Hepatocyte (in vitro differentiated cells): Measurements from ENCODE around the gene CES1. TPM values are rescaled to one million over a fixed set of nuclear protein-coding genes. Genes with fewer than 3 reads are reported as not detected.

Source experiments
- DNase-seq: peaks from one replicate; pipeline ENCODE4 v3.0.0-alpha.2; 2016; ENCODE audit warnings: low spot score
- H2AFZ ChIP-seq: fragments of 200-600 bp; sonication (generic); 2 replicates; pipeline ENCODE4 v1.6.0; 2016; ENCODE audit warnings: antibody characterized with exemption, mild to moderate bottlenecking
- H3K27ac ChIP-seq: fragments of 200-600 bp; sonication (generic); 2 replicates; pipeline ENCODE4 v1.5.1; 2016; ENCODE audit warnings: mild to moderate bottlenecking
- H3K27me3 ChIP-seq: fragments of 200-600 bp; sonication (generic); 2 replicates; pipeline ENCODE4 v1.6.1; 2016
- H3K36me3 ChIP-seq: fragments of 200-600 bp; sonication (generic); replicated peaks from 2 replicates; pipeline ENCODE4 v1.5.1; 2016; ENCODE audit warnings: low read depth; ENCODE audit not compliant: insufficient read depth
- H3K4me1 ChIP-seq: fragments of 200-600 bp; sonication (generic); 2 replicates; pipeline ENCODE4 v1.5.1; 2016; ENCODE audit warnings: mild to moderate bottlenecking, moderate library complexity; ENCODE audit not compliant: insufficient read depth
- H3K4me2 ChIP-seq: fragments of 200-600 bp; sonication (generic); 2 replicates; pipeline ENCODE4 v1.6.0; 2016
- H3K4me3 ChIP-seq: fragments of 200-600 bp; sonication (generic); 2 replicates; pipeline ENCODE4 v1.5.1; 2016; ENCODE audit warnings: mild to moderate bottlenecking
- H3K79me2 ChIP-seq: fragments of 200-600 bp; sonication (generic); 2 replicates; pipeline ENCODE4 v1.6.0; 2017; ENCODE audit warnings: mild to moderate bottlenecking
- H3K9me2 ChIP-seq: fragments of 200-600 bp; sonication (generic); replicated peaks from 2 replicates; pipeline ENCODE4 v1.6.0; 2017; ENCODE audit warnings: mild to moderate bottlenecking; ENCODE audit not compliant: insufficient read depth
- H3K9me3 ChIP-seq: fragments of 200-600 bp; sonication (generic); 2 replicates; pipeline ENCODE4 v1.5.1; 2016; ENCODE audit warnings: low read depth, mild to moderate bottlenecking
- H4K20me1 ChIP-seq: fragments of 200-600 bp; sonication (generic); 2 replicates; pipeline ENCODE4 v1.6.0; 2016; ENCODE audit warnings: mild to moderate bottlenecking; ENCODE audit not compliant: insufficient read depth, poor library complexity, severe bottlenecking
- CTCF ChIP-seq: fragments of 200-600 bp; sonication (generic); IDR thresholded peaks from 2 replicates; pipeline ENCODE4 v1.5.1; 2016; ENCODE audit warnings: antibody characterized with exemption, mild to moderate bottlenecking; ENCODE audit not compliant: poor library complexity
- EZH2 ChIP-seq: fragments of 200-600 bp; sonication (generic); IDR thresholded peaks from 2 replicates; pipeline ENCODE4 v1.6.1; 2016; ENCODE audit warnings: antibody characterized with exemption, mild to moderate bottlenecking, borderline replicate concordance
- EZH2phosphoT487 ChIP-seq: fragments of 200-600 bp; sonication (generic); IDR thresholded peaks from one replicate; pipeline ENCODE4 v1.6.1; 2018; ENCODE audit warnings: antibody characterized with exemption, mild to moderate bottlenecking, low read depth, moderate library complexity; ENCODE audit not compliant: unreplicated experiment, severe bottlenecking
- WGBS: methylation state at CpG from one replicate; pipeline ENCODE4 v1.1.6; 2016; ENCODE audit warnings: low lambda C conversion rate; ENCODE audit errors: missing lambda C conversion rate; 5-methylcytosine and 5-hydroxymethylcytosine counted together
- polyA plus RNA-seq: library from polyadenylated mRNA; unstranded; fragments of >200 nt; fragmentation: Nextera tagmentation; extraction: Ambion mirVana; gene quantifications from 2 replicates; pipeline ENCODE4 v1.2.1, GENCODE V29; 2016
- total RNA-seq: library from RNA; depleted of rRNA; stranded (reverse); fragments of >200 nt; gene quantifications from 2 replicates; pipeline ENCODE4 v1.2.3, GENCODE V29; 2014

The CES1 gene
- total and polyA plus RNA-seq, 2 experiments from 2014 or later = 1.7 to 1.9 TPM

- Histone ChIP-seq H3K4me3 (no peak overlapping the region), H3K4me2 (no peak overlapping the region), H3K79me2 (no peaks in the 10 kb centered on the region), H4K20me1 (no peaks in the 10 kb centered on the region), H3K4me1 (no peaks in the 10 kb centered on the region), H3K27me3 (peaks cover 15% of the 10 kb centered on the region), H3K9me2 (no peaks in the 10 kb centered on the region), H3K36me3 (no peaks in the 10 kb centered on the region), H3K27ac (no peak overlapping the region), H2AFZ (no peak overlapping the region), H3K9me3 (no peaks in the 10 kb centered on the region)
- TF ChIP-seq EZH2 = no peak
- TF ChIP-seq EZH2phosphoT487 = no peak
- no peak for TF ChIP-seq CTCF
- no peak for DNase-seq
- WGBS = 86% methylated on average over 3 of the region's 3 CpGs
Measured at GRCh38 chr16:55853114-55853513, 20.2 kb upstream of the CES1 start.

GRCh38 chr16:55849536-55849935 lies 16.6 kb upstream of the CES1 start:
- TF ChIP-seq EZH2 = no peak
- no peak for TF ChIP-seq CTCF
- TF ChIP-seq EZH2phosphoT487 = no peak
- WGBS = 89% methylated on average over 13 of the region's 13 CpGs

GRCh38 chr16:55846598-55847346 lies 13.9 kb upstream of the CES1 start:
- 59% methylated on average over 11 of the region's 11 CpGs for WGBS
- DNase-seq = no peak
- H3K27ac ChIP-seq = no peak overlapping the region
- no peaks in the 10 kb centered on the region for H3K79me2 ChIP-seq
- no peak for TF ChIP-seq CTCF
- TF ChIP-seq EZH2 = no peak
- TF ChIP-seq EZH2phosphoT487 = no peak
- H3K27me3 ChIP-seq = peaks cover 27% of the 10 kb centered on the region
- H4K20me1 ChIP-seq = no peaks in the 10 kb centered on the region
- no peaks in the 10 kb centered on the region for H3K9me2 ChIP-seq
- H3K4me1 ChIP-seq = no peaks in the 10 kb centered on the region
- no peak overlapping the region for H3K4me3 ChIP-seq
- no peak overlapping the region for H3K4me2 ChIP-seq
- no peaks in the 10 kb centered on the region for H3K36me3 ChIP-seq
- no peaks in the 10 kb centered on the region for H3K9me3 ChIP-seq
- H2AFZ ChIP-seq = no peak overlapping the region

More at GRCh38 chr16:55849536-55849935, 16.6 kb upstream of the CES1 start:
- H3K9me3 ChIP-seq = no peaks in the 10 kb centered on the region
- H3K79me2 ChIP-seq = no peaks in the 10 kb centered on the region
- H3K27ac ChIP-seq = no peak overlapping the region
- no peak overlapping the region for H3K4me2 ChIP-seq
- no peaks in the 10 kb centered on the region for H3K4me1 ChIP-seq
- H3K4me3 ChIP-seq = no peak overlapping the region
- peaks cover 28% of the 10 kb centered on the region for H3K27me3 ChIP-seq
- H4K20me1 ChIP-seq = no peaks in the 10 kb centered on the region
- DNase-seq = no peak
- no peaks in the 10 kb centered on the region for H3K9me2 ChIP-seq
- no peak overlapping the region for H2AFZ ChIP-seq
- H3K36me3 ChIP-seq = no peaks in the 10 kb centered on the region
